Panc1 (cell line): ENCODE data around the gene TRIM10. TPM values are rescaled to one million over a fixed set of nuclear protein-coding genes. Genes with fewer than 3 reads are reported as not detected.

Experiments used
- ATAC-seq: fragments of 200-7000 bp; cut with Tn5 transposase; 2 replicates; pipeline ENCODE4 v1.9.1; 2020; ENCODE audit warnings: mild to moderate bottlenecking, moderate library complexity
- BruUV-seq: library from RNA; stranded (reverse); fragments of 400-500 nt; replicated peaks from 2 replicates; lab custom pipeline; 2021; lab: Mats Ljungman, UMichigan
- CTCF ChIA-PET: fragments of 300-600 bp; sonication (Branson Sonifier 250); formaldehyde crosslinking; loops from one replicate; lab custom pipeline; 2022; ENCODE audit warnings: antibody characterized with exemption; lab: Charles Lee
- POLR2A ChIA-PET: fragments of 300-600 bp; sonication (Branson Sonifier 250); formaldehyde crosslinking; loops from one replicate; lab custom pipeline; 2022; ENCODE audit warnings: antibody characterized with exemption; lab: Charles Lee
- DNase-seq: peaks from one replicate; pipeline ENCODE4 v3.0.0-alpha.2; 2010; ENCODE audit warnings: low read depth, low spot score
- H3K27ac ChIP-seq: 2 replicates; pipeline ENCODE4 v1.5.1; 2011; ENCODE audit warnings: mild to moderate bottlenecking, low read length, inconsistent platforms
- H3K27me3 ChIP-seq: fragments of 200-500 bp; sonication (Bioruptor generic); 2 replicates; pipeline ENCODE4 v1.6.0; 2014; ENCODE audit warnings: low read length, inconsistent platforms; ENCODE audit not compliant: control insufficient read depth, insufficient read depth
- H3K36me3 ChIP-seq: fragments of 200-500 bp; sonication (Bioruptor generic); 2 replicates; pipeline ENCODE4 v1.5.1; 2014; ENCODE audit warnings: inconsistent platforms, mild to moderate bottlenecking, low read length, moderate library complexity; ENCODE audit not compliant: control insufficient read depth, insufficient read depth
- H3K4me1 ChIP-seq: 2 replicates; pipeline ENCODE4 v1.5.1; 2011; ENCODE audit warnings: inconsistent platforms, mild to moderate bottlenecking, low read length, moderate library complexity; ENCODE audit not compliant: control insufficient read depth, insufficient read depth
- H3K4me3 ChIP-seq, 2 experiments: 2 replicates each; pipeline ENCODE4 v1.5.1; 2011 to 2012; ENCODE audit warnings: low read depth in 2 of 2, low read length in 2 of 2, mild to moderate bottlenecking in 2 of 2, inconsistent platforms in 1 of 2, moderate library complexity in 1 of 2
- H3K9me3 ChIP-seq: fragments of 200-500 bp; sonication (Bioruptor generic); 2 replicates; pipeline ENCODE4 v1.5.1; 2014; ENCODE audit warnings: low read depth, mild to moderate bottlenecking, inconsistent platforms, low read length, moderate library complexity; ENCODE audit not compliant: control insufficient read depth, insufficient read depth
- POLR2AphosphoS5 ChIP-seq: IDR thresholded peaks from 2 replicates; pipeline ENCODE4 v1.6.1; 2012; ENCODE audit warnings: mild to moderate bottlenecking, low read depth, low read length, moderate library complexity
- SIN3A ChIP-seq: IDR thresholded peaks from 2 replicates; pipeline ENCODE4 v1.6.1; 2012; ENCODE audit warnings: low read depth, mild to moderate bottlenecking, low read length, moderate library complexity, borderline replicate concordance; ENCODE audit not compliant: insufficient read depth
- TCF7L2 ChIP-seq: IDR thresholded peaks from 2 replicates; pipeline ENCODE4 v1.6.1; 2011; ENCODE audit warnings: mild to moderate bottlenecking, low read depth, low read length, inconsistent platforms
- in situ Hi-C: cut with HindIII; loops from 2 replicates; pipeline ENCODE4 v1.10.0; 2016; ENCODE audit warnings: low sequenced_read_pairs, low pct_unique_long_range_greater_than_20kb
- intact Hi-C: fragments of 100-400 bp; cut with micrococcal nuclease; formaldehyde crosslinking; loops from one replicate; pipeline ENCODE4 v1.10.0; 2022; ENCODE audit not compliant: unreplicated experiment
- total RNA-seq: library from RNA; stranded (reverse); gene quantifications from one replicate; pipeline ENCODE4 v1.2.1, GENCODE V29; 2021; ENCODE audit not compliant: unreplicated experiment
- TF ChIP-seq, protein P1 (sequence below), 2 experiments: IDR thresholded peaks; 2 replicates each; pipeline ENCODE4 v1.6.1; 2011 to 2012; ENCODE audit warnings: low read depth in 2 of 2, control low read depth in 1 of 2, low read length in 1 of 2, mild to moderate bottlenecking in 1 of 2, moderate library complexity in 1 of 2; ENCODE audit not compliant: insufficient read depth in 1 of 2
- TF ChIP-seq, protein P2 (sequence below): fragments of 450-650 bp; IDR thresholded peaks from 2 replicates; pipeline ENCODE4 v1.5.1; 2017; ENCODE audit warnings: mild to moderate bottlenecking

Gene TRIM10
- total RNA-seq, 1 experiment from 2014 or later, result not detected

GRCh38 chr6:30206152-30206551, 45.1 kb upstream of the TRIM10 start:
- intact Hi-C loops, result no loop called here
- no peaks in the 10 kb centered on the region for H3K9me3 ChIP-seq
- TF ChIP-seq POLR2AphosphoS5 (no peak), SIN3A (no peak), TCF7L2 (no peak)
- TF ChIP-seq, protein P1, sequence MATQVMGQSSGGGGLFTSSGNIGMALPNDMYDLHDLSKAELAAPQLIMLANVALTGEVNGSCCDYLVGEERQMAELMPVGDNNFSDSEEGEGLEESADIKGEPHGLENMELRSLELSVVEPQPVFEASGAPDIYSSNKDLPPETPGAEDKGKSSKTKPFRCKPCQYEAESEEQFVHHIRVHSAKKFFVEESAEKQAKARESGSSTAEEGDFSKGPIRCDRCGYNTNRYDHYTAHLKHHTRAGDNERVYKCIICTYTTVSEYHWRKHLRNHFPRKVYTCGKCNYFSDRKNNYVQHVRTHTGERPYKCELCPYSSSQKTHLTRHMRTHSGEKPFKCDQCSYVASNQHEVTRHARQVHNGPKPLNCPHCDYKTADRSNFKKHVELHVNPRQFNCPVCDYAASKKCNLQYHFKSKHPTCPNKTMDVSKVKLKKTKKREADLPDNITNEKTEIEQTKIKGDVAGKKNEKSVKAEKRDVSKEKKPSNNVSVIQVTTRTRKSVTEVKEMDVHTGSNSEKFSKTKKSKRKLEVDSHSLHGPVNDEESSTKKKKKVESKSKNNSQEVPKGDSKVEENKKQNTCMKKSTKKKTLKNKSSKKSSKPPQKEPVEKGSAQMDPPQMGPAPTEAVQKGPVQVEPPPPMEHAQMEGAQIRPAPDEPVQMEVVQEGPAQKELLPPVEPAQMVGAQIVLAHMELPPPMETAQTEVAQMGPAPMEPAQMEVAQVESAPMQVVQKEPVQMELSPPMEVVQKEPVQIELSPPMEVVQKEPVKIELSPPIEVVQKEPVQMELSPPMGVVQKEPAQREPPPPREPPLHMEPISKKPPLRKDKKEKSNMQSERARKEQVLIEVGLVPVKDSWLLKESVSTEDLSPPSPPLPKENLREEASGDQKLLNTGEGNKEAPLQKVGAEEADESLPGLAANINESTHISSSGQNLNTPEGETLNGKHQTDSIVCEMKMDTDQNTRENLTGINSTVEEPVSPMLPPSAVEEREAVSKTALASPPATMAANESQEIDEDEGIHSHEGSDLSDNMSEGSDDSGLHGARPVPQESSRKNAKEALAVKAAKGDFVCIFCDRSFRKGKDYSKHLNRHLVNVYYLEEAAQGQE (IDR thresholded peaks at IDR 0.05; ENCODE audit: insufficient read depth in 1 of 2, low read depth in 2 of 2, low read length in 1 of 2), result no peak
- TF ChIP-seq, protein P2, sequence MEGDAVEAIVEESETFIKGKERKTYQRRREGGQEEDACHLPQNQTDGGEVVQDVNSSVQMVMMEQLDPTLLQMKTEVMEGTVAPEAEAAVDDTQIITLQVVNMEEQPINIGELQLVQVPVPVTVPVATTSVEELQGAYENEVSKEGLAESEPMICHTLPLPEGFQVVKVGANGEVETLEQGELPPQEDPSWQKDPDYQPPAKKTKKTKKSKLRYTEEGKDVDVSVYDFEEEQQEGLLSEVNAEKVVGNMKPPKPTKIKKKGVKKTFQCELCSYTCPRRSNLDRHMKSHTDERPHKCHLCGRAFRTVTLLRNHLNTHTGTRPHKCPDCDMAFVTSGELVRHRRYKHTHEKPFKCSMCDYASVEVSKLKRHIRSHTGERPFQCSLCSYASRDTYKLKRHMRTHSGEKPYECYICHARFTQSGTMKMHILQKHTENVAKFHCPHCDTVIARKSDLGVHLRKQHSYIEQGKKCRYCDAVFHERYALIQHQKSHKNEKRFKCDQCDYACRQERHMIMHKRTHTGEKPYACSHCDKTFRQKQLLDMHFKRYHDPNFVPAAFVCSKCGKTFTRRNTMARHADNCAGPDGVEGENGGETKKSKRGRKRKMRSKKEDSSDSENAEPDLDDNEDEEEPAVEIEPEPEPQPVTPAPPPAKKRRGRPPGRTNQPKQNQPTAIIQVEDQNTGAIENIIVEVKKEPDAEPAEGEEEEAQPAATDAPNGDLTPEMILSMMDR, result no peak
- in situ Hi-C loops, result no loop called here
- ATAC-seq (peak; percentile 46; the same call in 1 of the 2 replicates), DNase-seq (no peak)
- no peak overlapping the region for H3K4me3 ChIP-seq
- ChIA-PET POLR2A (no interaction called here), CTCF (interaction anchor here (0.6 kb wide), 1 partner anchor 75 kb away, joined by 4 read pairs; no protein-coding TSS in a partner anchor)
- H3K4me1 ChIP-seq, result peaks cover 25% of the 10 kb centered on the region
- BruUV-seq, result no TSS peak
- no peak overlapping the region for H3K27ac ChIP-seq
- no peaks in the 10 kb centered on the region for H3K27me3 ChIP-seq
- H3K36me3 ChIP-seq, result peaks cover under 1% of the 10 kb centered on the region

DNA sequence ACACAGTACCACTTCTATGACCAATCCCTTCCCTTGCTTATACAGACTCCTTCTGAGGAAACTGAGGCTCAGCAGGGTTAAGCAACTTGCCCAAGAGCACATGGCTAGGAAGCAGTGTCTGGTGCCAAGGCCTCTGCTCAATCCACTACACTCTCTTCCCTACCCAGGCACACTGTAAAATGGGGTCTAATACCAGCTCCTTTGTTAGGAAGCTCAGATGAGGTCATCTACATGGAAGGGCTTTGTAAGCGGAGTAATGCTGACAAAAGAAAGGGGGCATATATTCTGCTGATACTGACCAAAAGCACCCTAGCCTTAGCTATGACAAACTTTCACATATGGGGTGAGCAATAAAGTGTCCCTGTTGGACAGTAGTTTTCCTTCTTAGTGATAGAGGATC, 43.1 kb upstream of the TRIM10 start:
- no peak overlapping the region for H3K27ac ChIP-seq
- H3K36me3 ChIP-seq, result peaks cover 8% of the 10 kb centered on the region; the same call in 1 of the 2 replicates
- intact Hi-C loops, result no loop called here
- ChIA-PET POLR2A (no interaction called here), CTCF (no interaction called here)
- no peaks in the 10 kb centered on the region for H3K9me3 ChIP-seq
- BruUV-seq, result TSS peak; percentile 40
- ATAC-seq (no peak), DNase-seq (no peak)
- H3K4me3 ChIP-seq, result no peak overlapping the region
- in situ Hi-C loops, result no loop called here
- no peaks in the 10 kb centered on the region for H3K27me3 ChIP-seq
- TF ChIP-seq SIN3A, result no peak
- TF ChIP-seq TCF7L2, result no peak
- TF ChIP-seq, protein P1 (IDR thresholded peaks at IDR 0.05; ENCODE audit: insufficient read depth in 1 of 2, low read depth in 2 of 2, low read length in 1 of 2), result no peak
- TF ChIP-seq, protein P2, result no peak
- TF ChIP-seq POLR2AphosphoS5, result no peak
- H3K4me1 ChIP-seq, result peaks cover 16% of the 10 kb centered on the region
